Ascending aorta (tissue), 2 donors: ENCODE results near the gene TPM2. TPM values are rescaled to one million over a fixed set of nuclear protein-coding genes. Genes with fewer than 3 reads are reported as not detected.

ENCODE experiments used
- DNase-seq, 2 donors: peaks; one replicate each; pipeline ENCODE4 v3.0.0-alpha.2; 2019; ENCODE audit warnings: low spot score in 2 of 2
- H3K27ac ChIP-seq, 2 donors: fragments of 200-600 bp; sonication (generic); one replicate each; pipeline ENCODE4 v1.5.1; 2016 to 2017; ENCODE audit warnings: mild to moderate bottlenecking in 1 of 2
- H3K27me3 ChIP-seq: fragments of 200-600 bp; sonication (generic); one replicate; pipeline ENCODE4 v1.5.1; 2017
- H3K36me3 ChIP-seq, 2 donors: fragments of 200-600 bp; sonication (generic); one replicate each; pipeline ENCODE4 v1.5.1; 2016
- H3K4me1 ChIP-seq, 2 donors: fragments of 200-600 bp; sonication (generic); one replicate each; pipeline ENCODE4 v1.5.1; 2016 to 2017; ENCODE audit warnings: mild to moderate bottlenecking in 1 of 2
- H3K4me3 ChIP-seq, 2 donors: fragments of 200-600 bp; sonication (generic); one replicate each; pipeline ENCODE4 v1.5.1; 2016 to 2017; ENCODE audit warnings: mild to moderate bottlenecking in 1 of 2
- H3K9me3 ChIP-seq, 2 donors: fragments of 200-600 bp; sonication (generic); one replicate each; pipeline ENCODE4 v1.5.1; 2016
- intact Hi-C: fragments of 100-400 bp; cut with DNase I; formaldehyde crosslinking; loops from one replicate; pipeline ENCODE4 v1.15.1; 2023
- total RNA-seq: library from RNA; depleted of rRNA; stranded (reverse); fragments of >200 nt; gene quantifications from one replicate; pipeline ENCODE4 v1.1.0, GENCODE V29; 2016
- TF ChIP-seq, protein P1 (sequence below), 3 experiments: fragments of 200-600 bp in 2 of 3; fragments of 450-650 bp in 1 of 3; sonication (generic) in 2 of 3; IDR thresholded peaks; one replicate each; pipeline ENCODE4 v1.5.1; 2016 to 2019; ENCODE audit warnings: antibody characterized with exemption in 3 of 3, mild to moderate bottlenecking in 1 of 3, moderate library complexity in 1 of 3

The TPM2 gene
- total RNA-seq, 1 donor from 2014 or later = 1,923 TPM

DNA sequence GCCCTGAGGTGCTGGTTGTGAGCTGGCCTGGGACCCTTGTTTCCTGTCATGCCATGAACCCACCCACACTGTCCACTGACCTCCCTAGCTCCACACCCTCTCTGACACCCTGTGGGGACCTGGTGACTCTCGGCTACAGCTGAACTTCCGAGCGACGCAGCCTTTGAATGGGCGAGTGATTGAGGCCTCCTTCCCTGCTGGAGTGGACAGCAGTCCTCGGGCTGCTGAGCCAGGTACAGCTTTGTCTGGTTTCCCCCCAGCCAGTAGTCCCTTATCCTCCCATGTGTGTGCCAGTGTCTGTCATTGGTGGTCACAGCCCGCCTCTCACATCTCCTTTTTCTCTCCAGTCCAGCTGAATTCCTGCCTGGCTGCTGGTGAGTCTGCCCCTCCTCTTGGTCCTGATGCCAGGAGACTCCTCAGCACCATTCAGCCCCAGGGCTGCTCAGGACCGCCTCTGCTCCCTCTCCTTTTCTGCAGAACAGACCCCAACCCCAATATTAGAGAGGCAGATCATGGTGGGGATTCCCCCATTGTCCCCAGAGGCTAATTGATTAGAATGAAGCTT is 9.9 kb downstream of the TPM2 start:
- no peak for DNase-seq

DNA sequence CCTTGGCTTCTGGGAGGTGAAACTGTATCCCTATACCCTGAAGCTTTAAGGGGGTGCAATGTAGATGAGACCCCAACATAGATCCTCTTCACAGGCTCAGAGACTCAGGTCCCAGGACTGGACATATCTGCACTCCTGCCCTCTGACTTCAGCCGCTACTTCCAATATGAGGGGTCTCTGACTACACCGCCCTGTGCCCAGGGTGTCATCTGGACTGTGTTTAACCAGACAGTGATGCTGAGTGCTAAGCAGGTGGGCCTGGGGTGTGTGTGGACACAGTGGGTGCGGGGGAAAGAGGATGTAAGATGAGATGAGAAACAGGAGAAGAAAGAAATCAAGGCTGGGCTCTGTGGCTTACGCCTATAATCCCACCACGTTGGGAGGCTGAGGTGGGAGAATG is 10.6 kb downstream of the TPM2 start:
- no peak overlapping the region for H3K4me3 ChIP-seq
- intact Hi-C loops = no loop called here
- no peaks in the 10 kb centered on the region for H3K27me3 ChIP-seq
- peak overlapping the region; percentile 54 to 97 for H3K27ac ChIP-seq
- H3K4me1 ChIP-seq = peaks cover 9 to 38% of the 10 kb centered on the region in 2 donors
- H3K9me3 ChIP-seq = no peaks in the 10 kb centered on the region
- TF ChIP-seq, protein P1, sequence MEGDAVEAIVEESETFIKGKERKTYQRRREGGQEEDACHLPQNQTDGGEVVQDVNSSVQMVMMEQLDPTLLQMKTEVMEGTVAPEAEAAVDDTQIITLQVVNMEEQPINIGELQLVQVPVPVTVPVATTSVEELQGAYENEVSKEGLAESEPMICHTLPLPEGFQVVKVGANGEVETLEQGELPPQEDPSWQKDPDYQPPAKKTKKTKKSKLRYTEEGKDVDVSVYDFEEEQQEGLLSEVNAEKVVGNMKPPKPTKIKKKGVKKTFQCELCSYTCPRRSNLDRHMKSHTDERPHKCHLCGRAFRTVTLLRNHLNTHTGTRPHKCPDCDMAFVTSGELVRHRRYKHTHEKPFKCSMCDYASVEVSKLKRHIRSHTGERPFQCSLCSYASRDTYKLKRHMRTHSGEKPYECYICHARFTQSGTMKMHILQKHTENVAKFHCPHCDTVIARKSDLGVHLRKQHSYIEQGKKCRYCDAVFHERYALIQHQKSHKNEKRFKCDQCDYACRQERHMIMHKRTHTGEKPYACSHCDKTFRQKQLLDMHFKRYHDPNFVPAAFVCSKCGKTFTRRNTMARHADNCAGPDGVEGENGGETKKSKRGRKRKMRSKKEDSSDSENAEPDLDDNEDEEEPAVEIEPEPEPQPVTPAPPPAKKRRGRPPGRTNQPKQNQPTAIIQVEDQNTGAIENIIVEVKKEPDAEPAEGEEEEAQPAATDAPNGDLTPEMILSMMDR (IDR thresholded peaks at IDR 0.05) = no peak
- DNase-seq = no peak
- peaks cover 21 to 22% of the 10 kb centered on the region in 2 donors for H3K36me3 ChIP-seq

More for the DNA sequence above, 9.9 kb downstream of the TPM2 start:
- Histone ChIP-seq H3K4me1 (peaks cover 17 to 45% of the 10 kb centered on the region in 2 donors), H3K27ac (peak overlapping the region; percentile 54 to 97), H3K27me3 (no peaks in the 10 kb centered on the region), H3K36me3 (peaks cover 29 to 30% of the 10 kb centered on the region in 2 donors), H3K9me3 (no peaks in the 10 kb centered on the region), H3K4me3 (no peak overlapping the region)
- intact Hi-C loops = loop anchor here (2.0 kb wide), 1 partner anchor 15 kb away; the partner anchor contains the start of gene ARHGEF39
- TF ChIP-seq, protein P1 (IDR thresholded peaks at IDR 0.05) = no peak

DNA sequence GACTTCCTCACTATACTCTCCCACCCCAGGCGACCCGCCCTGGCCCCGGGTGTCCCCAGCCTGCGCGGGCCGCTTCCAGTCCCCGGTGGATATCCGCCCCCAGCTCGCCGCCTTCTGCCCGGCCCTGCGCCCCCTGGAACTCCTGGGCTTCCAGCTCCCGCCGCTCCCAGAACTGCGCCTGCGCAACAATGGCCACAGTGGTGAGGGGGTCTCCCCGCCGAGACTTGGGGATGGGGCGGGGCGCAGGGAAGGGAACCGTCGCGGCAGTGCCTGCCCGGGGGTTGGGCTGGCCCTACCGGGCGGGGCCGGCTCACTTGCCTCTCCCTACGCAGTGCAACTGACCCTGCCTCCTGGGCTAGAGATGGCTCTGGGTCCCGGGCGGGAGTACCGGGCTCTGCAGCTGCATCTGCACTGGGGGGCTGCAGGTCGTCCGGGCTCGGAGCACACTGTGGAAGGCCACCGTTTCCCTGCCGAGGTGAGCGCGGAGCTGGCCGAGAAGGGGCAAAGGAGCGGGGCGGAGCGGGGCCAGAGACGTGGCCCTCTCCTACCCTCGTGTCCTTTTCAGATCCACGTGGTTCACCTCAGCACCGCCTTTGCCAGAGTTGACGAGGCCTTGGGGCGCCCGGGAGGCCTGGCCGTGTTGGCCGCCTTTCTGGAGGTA is 13.9 kb downstream of the TPM2 start:
- peaks cover 6 to 18% of the 10 kb centered on the region in 2 donors for H3K4me1 ChIP-seq
- TF ChIP-seq, protein P1 (IDR thresholded peaks at IDR 0.05) = no peak
- peak overlapping the region; percentile 51 to 70 for H3K4me3 ChIP-seq
- peak overlapping the region in 1 of 2 donors; percentile 7 for H3K27ac ChIP-seq
- no peaks in the 10 kb centered on the region for H3K9me3 ChIP-seq
- no peaks in the 10 kb centered on the region for H3K27me3 ChIP-seq
- DNase-seq = no peak
- intact Hi-C loops = no loop called here
- no peaks in the 10 kb centered on the region for H3K36me3 ChIP-seq

DNA sequence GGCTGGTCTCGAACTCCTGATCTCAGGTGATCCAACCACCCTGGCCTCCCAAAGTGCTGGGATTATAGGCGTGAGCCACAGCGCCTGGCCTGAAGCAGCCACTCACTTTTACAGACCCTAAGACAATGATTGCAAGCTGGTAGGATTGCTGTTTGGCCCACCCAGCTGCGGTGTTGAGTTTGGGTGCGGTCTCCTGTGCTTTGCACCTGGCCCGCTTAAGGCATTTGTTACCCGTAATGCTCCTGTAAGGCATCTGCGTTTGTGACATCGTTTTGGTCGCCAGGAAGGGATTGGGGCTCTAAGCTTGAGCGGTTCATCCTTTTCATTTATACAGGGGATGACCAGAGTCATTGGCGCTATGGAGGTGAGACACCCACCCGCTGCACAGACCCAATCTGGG is 14.5 kb downstream of the TPM2 start:
- intact Hi-C loops = no loop called here
- TF ChIP-seq, protein P1 (IDR thresholded peaks at IDR 0.05) = no peak
- Histone ChIP-seq H3K36me3 (no peaks in the 10 kb centered on the region), H3K9me3 (no peaks in the 10 kb centered on the region), H3K27ac (peak overlapping the region in 1 of 2 donors; percentile 7), H3K27me3 (no peaks in the 10 kb centered on the region), H3K4me1 (peaks cover 6 to 18% of the 10 kb centered on the region in 2 donors), H3K4me3 (peak overlapping the region in 1 of 2 donors; percentile 70)
- no peak for DNase-seq

DNA sequence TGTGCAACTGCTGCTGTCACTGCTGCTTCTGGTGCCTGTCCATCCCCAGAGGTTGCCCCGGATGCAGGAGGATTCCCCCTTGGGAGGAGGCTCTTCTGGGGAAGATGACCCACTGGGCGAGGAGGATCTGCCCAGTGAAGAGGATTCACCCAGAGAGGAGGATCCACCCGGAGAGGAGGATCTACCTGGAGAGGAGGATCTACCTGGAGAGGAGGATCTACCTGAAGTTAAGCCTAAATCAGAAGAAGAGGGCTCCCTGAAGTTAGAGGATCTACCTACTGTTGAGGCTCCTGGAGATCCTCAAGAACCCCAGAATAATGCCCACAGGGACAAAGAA is 15.7 kb downstream of the TPM2 start:
- peak overlapping the region in 1 of 2 donors; percentile 20 for H3K27ac ChIP-seq
- H3K36me3 ChIP-seq = no peaks in the 10 kb centered on the region
- peak overlapping the region in 1 of 2 donors; percentile 23 for H3K4me3 ChIP-seq
- intact Hi-C loops = no loop called here
- TF ChIP-seq, protein P1 (IDR thresholded peaks at IDR 0.05) = no peak
- no peak for DNase-seq
- H3K4me1 ChIP-seq = peaks cover 6 to 16% of the 10 kb centered on the region in 2 donors
- H3K27me3 ChIP-seq = no peaks in the 10 kb centered on the region
- H3K9me3 ChIP-seq = no peaks in the 10 kb centered on the region
